HG03103 (cell line): ENCODE data around the gene AKAP5.
"Not testable (repeated sequence)": the region's sequence is repeated elsewhere in the genome, so short reads cannot be mapped to it uniquely, and the experiment has no call there.

ENCODE experiments used
- ATAC-seq: cut with Tn5 transposase; IDR thresholded peaks from one replicate; pipeline ENCODE4 v1.9.1; 2021; ENCODE audit warnings: low read depth; ENCODE audit not compliant: unreplicated experiment

The AKAP5 gene

DNA sequence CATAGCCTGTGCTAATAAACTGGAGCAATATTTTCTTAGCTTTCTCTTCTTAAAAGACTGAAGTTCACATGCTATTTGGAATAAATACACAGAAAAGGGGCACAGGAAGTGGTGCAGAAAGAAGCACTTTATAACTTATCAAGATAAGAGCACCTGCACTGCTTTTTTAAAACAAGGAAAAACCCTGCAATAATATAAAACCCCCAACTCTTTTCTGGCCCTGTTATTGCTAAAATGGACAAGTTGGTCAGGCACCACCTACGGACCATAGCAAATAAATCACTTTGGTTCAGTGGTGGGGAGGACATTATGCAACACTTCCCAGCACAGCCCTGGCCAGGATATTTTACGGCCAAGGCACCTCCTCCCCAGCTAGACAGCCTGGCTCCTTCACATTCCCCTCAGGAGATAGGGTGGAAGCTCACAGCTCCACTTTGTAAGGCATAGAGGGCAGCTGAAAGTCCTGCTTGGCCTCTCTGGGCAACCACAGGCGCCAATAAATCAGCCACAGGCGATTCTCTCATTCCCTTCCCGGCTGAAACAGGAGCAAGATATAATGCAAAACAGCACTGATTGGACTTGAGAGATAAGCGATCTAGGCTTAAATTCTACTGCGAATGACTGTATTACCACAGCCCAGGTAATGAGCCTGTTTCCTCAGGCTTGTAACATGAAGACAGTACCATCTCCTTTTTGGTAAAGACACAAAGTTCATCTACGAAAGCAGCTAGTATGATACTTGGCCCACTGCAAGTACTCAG, 36.3 kb downstream of the AKAP5 start:
- ATAC-seq = no peak

DNA sequence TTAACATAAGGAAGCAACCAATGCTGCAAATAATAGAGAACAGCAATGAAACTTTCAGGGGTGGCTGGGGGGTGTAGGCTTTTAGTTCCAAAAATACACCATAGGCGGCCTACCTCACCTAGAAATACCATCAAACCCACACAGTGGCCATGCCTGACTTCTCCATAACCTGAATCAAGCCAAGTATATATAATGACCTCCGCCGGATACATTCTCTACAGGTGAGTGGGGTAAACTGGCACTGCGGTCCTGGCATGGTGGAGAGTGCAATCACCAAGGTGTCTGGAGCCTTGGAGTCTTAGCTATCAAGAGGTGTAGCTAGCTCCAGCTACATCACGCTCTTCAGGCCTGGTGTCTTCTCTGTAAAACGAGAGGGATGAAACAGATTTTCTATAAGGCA, 37.2 kb downstream of the AKAP5 start:
- ATAC-seq = no peak

DNA sequence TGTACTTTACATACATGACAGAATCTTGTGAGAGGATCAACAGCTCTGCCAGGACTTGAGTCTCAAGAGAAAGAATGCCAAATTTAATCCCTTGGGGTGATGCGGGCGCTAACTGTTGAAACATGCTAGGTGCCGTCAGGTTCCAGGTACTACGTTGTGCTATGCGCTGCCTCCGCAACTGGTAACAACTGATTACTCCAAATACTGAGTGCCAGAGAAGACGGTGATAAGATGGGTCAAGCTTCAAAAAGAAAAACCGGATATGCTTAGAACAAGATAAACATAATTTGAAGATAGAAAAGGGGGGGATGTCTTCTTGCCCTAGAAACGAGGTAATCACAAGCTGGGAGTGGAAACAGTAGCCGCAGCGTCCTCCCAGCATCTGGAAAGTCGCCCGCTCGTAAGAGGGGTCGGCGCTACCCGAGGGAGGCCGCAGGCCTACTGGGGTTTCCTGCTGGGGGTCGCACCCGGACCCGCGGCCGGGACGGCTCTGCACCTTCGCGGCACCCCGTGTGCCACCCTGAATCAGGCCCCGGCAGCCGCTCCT, 37.7 kb downstream of the AKAP5 start:
- ATAC-seq = peak; percentile 1

DNA sequence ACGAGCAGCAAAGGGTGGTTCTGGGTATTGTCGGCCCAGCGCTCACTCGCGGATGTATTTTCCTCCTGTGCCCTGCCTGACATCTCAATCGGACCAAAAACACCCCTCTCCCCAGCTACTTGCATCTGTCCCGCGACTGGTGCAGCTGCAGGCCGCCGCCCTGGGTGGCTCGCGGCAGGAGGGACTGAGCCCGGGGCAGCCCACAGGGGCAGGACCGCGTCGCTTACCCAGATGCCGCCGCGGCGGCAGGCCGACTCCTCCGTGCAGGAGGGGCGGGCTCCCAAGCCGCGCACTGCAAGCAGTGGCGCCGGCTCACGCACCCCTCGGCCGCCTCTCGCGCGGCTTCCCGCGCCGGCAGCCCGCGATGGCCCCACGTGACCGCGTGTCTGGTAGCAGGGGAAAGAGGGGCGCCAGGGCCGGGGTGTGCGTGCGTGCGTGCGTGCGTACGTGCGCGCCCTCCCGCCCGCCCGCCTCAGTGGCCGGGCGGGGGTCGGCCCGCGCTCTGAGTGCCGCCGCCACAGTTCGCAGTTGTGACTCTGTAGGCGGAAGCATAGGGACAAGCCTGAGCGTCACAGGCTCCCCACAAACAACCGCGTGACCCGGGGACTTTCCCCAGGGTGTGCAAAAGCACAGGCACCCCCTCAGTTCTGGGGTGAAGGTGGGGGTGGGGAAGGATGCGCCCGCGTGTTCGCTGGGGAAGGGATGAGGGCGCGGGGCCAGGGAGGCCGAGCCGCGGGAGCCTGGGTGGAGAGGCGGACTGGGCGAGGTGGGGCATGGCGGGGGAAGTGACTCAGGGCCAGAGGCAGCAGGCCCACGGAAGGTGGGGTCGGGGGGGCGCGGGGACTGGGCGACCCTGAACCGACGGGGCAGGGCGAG, 38.4 kb downstream of the AKAP5 start, which contains the start of gene ZBTB25:
Gene ZBTB25, minus strand, starts transcription at position 405 of the 876 bp plus-strand sequence. CDS start 13,305 bp downstream, outside the sequence.
- ATAC-seq = peak; percentile 52

DNA sequence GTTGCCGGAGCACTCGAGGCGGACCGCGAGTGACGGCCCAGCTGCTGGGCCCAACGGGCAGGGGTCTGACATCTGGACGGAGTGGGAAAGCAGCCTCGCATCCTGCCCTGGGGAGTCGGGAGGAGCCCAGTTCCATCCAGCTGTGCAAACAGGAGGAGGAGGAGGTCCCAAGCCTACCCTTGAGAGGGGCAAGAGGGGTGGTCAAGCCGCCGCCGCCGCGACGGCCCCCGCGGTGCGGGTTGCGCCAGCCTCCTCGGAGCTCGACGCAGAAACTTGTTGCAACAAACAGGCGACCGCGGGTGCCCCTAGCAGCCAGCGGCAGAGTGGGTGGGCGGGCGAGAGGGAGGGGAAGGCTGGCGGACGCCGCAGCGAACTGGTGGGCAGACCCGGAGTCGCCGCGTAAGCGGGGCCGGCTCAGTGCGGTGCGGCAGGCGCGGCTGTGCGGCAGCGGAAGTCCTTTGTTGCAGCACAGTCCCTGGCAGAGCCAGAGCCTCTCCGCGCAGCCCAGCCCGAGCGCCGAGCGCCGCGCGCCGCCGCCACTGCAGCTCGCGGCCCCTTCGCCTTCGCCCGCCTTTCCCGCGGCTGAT, 39.1 kb downstream of the AKAP5 start, which contains the start of gene ZBTB1:
Gene ZBTB1, plus strand, starts transcription at position 461 of the 587 bp plus-strand sequence. CDS start 16,735 bp downstream, outside the sequence.
- no peak for ATAC-seq

DNA sequence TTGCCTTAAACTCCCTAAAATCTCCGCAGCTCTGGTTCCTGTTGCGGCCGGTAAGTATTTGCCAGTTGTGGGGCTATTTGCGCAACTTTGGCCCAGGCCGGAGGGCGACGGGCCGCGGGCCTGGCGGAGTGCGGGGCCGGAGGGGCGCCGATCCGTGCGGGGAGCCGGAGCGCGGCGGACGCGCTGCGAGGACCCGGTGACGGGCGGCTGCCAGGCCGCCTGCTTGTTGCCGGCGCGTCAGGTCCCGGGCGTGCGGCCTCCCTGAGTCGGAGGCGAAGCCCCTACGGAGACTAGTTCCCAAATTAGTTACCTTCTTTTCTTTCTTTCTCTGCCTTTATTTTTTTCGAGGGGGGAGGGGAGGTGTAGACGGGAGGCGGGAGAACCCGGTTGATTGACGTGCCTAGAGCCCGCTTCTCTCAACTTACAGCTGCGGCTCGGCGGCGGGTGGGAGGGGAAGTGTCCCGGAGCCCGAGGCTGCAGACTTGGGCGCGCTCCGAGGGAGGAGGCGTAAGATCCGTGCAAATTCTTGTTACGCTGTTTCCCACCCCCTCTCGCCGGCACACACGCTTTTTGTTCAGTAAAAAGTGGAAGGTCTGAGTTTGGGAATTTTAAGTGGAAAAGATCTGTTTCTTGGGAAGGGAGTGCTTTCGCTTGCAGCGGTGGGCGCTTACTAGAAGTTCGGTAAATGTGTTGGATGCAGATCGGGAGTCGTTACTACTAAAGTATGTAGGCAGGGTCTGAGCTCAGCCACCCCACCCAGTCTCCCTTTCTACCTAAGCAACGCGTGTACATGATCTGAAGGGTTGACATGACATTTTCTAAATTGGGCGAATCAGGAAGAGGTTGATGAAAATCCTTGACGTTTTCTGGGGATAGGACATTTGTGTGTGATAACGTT, 39.8 kb downstream of the AKAP5 start:
- peak; percentile 31 for ATAC-seq

DNA sequence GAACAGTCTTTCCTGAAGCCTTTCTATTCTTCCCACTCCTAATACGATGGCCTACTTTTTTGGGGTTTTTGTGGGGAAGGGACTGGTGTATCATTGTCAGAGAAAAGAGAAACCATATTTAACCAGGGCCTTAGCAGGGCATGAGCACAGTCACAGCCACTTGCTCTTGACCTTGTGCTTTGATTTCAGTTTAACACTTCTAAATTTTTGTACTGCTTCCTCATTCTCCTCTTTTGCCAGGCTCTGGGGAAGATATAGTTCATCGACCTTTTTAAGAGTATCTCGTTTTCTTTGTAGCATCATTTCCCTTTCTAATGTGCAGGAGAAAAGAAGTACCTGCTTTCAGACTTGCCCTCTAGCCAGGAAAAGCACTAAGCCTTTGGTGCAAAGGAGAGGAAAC, 41.4 kb downstream of the AKAP5 start:
- no peak for ATAC-seq

DNA sequence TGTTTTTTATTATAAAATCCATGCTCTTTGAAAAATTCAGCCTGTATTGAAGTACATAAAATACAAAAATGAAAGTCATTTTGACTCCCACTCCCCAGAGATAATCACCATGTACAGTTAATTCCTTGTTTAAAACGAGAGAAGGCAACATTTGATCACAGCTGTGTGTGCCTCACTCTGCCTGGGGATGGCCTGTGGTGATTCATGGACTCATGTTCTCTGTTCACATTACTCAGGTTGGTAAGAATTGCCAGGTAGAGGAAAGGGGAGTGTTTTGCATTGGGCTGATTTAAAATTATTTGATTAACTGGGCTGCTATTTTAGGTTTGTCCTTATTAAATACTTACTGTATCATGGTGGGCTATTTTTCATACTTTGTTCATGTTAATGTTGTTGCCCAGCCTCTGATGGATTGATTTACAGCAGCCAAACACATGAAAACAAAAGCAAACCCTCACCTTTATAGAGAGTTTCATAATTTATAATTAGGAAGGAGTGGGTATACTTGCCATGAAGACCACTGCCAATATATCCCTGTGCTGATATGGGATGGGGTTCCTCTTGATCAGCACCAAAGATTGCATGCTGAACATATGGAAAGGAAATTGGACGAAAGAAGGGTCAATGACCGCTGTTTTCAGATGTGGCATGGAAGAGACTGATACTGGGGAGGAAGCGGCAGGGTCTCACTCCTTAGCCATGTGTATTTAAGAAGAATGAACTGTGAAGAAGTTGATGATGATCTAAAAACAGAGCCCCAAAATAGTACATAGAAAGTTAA, 42.3 kb downstream of the AKAP5 start:
- no peak for ATAC-seq

DNA sequence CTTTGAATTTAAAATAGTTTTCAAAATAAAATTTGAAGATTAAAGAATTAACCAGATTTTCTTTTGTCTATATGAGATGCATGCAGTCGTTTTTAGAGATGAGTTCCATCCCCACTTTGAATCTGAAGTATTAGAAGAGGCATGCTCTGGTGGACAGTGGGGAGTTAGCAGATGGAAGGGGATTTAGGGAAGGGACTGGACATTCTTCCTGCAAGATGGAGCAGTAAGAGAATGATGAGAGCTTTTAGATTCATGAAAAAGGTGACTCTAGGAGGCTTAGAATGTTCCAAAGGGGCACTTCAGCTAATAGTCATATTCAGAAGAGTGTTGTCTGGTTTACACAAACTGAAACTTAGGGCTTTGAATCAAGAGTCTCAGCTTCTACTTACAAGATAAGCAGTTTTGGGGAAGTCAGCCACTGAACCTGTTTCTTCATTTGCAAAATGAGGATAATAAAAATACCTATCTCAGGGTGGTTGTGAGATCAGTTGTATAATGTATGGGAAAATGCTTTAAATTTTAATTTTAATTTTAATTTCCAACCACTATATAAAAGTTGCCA, 43.0 kb downstream of the AKAP5 start:
- ATAC-seq = no peak

DNA sequence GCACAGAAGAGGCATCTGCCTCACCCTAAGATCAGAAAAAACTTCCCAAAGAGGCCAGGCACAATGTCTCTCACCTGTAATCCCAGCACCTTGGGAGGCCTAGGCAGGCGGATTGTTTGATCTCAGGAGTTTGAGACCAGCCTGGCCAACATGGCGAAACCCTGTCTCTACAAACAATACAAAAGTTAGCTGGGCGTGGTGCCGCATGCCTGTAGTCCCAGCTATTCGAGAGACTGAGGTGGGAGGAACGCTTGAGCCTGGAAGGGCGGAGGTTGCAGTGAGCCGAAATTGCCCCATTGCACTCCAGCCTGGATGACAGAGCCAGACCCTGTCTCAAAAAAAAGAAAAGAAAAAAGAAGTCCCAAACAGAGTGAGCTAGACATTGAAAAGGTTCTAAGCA, 43.7 kb downstream of the AKAP5 start:
- no peak for ATAC-seq

DNA sequence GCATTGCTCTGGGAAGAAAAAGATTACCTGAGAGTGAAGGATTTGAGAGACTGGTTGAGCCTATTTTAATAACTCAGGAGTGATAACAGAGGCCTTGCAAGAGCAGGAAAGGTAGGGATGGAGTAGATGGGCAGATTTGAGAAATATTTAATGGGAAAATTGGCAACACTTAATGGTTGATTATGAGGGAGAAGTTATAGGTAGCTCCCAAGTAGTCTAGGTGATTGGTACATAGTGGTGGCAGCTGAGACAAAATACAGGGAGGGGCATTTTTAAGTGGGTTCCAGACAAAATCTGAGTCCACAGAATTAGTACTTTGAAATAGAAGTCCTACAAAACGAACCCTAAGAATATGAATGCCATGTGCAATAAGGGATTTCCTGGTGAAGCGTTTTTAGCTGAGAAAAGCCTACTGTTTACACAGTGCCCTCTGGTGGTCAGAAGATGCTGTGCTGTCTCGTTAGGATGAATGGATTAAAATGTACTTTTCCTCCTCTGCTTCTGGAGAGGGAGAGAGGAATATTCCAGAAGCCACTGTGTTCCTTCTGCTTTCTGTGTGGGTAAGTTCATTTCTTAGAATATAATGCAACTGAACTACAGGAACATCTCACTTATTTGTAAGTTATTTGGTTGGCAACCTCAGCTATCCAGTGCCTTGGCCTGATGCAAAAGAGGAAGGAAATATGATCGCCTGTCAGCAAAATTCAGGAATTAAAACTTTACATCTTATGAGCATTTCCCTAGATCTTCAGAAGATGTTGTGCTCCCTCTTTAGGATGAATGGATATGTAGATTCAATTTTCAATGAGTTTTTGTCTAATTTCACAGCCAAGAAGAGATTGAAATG, 45.7 kb downstream of the AKAP5 start:
- ATAC-seq = no peak

DNA sequence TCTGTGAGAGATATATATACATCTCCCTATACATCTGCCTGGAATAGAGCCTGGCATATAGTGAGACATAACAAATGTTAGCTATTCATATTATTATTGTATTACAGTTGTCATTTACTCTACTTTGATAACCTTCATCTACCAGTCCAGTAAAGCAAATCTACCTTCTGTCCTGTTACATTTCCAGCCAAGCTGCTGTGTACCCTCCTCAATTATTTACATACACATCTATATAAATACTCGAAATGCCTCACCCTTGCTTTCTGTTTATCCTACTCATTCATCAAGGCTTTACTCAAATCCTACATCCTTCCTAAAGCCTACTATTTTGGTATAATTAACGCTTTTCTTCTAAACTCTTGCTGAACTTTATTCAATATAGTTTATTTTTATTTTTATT, 48.0 kb downstream of the AKAP5 start:
- no peak for ATAC-seq

DNA sequence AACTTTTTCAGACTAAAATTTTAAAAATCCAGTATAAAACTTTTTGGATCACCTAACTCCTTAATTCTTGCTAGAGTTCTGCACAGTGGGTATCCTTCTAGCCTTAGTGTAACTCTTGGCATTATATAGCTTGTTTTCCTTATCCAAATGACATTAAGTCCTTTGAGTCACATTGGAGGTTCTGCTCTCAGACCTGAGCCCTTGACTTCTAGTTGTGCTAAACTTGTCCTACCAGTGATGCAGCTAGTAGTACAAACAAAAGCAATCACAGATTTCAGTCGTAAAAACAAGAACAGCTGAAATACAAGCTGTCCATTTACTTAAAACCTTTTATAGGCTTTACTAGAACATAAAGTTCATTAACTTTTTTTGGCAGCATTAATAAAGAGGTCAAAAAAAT, 49.8 kb downstream of the AKAP5 start:
- ATAC-seq = no peak

DNA sequence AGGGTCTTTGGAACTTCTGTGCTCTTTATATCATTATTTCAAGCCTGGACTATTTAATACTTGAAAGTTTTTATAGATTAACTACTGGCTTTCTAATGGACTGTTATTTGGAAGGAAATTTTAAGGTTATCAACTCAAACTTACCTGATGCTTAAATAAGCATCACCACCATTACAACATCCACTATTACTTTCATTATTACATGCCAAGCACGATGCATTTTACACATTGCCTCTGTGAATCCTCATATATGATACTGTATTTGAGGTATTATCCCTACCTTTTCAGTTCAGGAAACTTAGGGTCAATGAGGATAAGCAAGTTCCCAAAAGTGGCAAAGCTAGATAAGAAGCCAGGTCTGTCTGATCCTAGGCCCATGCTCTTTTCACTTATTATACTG, 51.7 kb downstream of the AKAP5 start:
- ATAC-seq = no peak

DNA sequence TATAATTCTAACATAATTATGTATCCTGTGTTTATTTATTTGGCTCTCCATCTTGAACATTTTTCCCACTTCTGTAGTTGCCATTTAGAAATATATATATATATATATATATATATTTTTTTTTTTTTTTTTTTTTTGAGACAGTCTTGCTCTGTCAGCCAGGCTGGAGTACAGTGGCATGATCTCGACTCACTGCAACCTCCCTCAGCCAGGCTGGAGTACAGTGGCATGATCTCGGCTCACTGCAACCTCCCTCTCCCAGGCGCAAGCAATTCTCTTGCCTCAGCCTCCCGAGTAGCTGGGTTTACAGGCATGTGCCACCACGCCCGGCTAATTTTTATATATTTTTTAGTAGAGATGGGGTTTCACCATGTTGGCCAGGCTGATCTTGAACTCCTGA, 52.4 kb downstream of the AKAP5 start:
- not testable (repeated sequence) for ATAC-seq

DNA sequence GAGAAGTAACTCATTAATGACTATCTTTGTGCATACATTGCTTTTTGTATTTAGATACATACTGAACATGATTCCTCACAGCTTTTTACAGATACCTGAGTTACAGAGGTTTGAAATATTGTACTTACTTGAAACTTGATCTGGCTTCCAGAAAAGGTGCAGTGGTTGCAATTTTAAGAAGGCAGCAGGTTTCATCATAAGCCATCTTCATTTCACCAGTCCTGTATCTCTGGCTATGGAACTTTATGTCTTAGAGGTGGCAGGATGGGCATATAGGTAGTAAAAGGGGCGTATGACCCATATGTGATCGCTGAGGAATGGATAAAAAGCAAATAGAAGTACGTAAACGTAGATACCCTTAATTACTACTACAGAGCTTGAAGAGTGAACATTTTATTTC, 52.9 kb downstream of the AKAP5 start:
- no peak for ATAC-seq

DNA sequence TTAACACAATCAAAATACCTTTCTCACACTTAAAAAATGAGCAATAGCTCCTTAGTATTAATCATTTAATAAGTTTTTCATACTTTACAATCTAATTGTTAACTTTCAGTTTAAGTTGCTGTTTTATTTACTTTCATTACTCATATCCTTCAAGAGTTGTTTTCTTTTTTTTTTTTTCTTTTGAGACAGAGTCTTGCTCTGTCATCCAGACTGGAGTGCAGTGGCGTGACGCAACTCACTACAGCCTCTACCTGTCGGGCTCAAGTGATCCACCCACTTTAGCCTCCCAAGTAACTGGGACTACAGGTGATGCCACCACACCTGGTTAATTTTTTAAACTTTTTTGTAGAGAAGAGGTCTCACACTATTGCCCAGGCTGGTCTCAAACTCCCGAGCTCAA, 55.4 kb downstream of the AKAP5 start:
- no peak for ATAC-seq
